Stimulated activated CD8-positive, alpha-beta memory T cell treated with anti-CD3 and anti-CD28 coated beads, Interleukin-12 subunit alpha, Interleukin-12 subunit beta, amount 100 ng/mL, for 1 hour (primary cell): Measurements from ENCODE around the gene SLC7A8.

Experiments
- DNase-seq: peaks from one replicate; pipeline ENCODE4 v3.0.0-alpha.2; 2020; ENCODE audit warnings: low read depth

Gene SLC7A8

DNA sequence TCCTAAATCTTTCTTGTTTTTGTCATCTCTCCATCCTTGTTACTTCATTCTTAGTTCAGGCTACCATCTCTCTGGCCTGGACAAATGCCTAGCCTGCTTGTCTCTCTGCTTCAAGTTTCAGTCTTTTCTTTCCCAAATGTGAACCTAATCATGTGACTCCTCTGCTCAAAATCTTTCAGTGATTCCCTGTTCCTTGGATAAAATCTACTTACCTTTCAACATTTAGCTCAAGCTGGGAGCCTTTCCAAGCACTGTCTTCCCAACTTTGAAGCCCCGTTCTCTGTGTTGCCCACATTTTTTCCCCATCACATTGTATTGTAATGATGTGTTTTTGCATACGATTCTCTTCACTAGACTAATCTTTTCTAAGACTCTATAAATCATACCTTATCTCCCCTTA lies 24.7 kb downstream of the SLC7A8 start:
- no peak for DNase-seq

DNA sequence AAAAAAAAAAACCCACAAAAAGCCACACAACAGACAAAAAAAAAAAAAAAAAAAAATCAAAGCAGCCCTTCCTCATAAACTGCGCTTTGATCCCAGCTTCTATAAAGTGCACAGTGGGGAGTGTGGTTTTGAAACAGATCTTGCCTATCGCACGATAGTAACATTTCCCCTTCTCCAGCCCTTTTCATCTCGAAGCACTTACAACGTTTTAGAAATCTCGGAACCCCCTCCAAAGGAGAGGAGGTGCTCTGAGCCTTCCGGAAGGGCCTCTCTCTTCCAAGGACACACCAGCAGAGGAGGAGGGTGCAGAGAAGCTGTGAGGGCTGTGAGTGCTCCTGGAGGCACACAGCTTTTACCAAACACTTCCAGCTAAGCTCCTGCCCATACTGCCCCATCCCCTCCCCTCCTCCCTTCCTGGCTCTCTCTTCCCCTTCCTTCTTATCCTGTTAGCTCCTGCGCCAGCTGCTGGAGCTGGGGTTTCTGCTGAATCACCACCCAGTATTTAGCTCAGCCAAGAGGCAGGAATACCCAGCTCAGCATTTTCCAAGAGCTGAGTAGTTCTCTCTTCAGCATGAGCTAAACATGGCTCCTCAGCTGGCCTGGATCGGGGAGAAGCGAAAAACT lies 28.4 kb downstream of the SLC7A8 start:
- no peak for DNase-seq

DNA sequence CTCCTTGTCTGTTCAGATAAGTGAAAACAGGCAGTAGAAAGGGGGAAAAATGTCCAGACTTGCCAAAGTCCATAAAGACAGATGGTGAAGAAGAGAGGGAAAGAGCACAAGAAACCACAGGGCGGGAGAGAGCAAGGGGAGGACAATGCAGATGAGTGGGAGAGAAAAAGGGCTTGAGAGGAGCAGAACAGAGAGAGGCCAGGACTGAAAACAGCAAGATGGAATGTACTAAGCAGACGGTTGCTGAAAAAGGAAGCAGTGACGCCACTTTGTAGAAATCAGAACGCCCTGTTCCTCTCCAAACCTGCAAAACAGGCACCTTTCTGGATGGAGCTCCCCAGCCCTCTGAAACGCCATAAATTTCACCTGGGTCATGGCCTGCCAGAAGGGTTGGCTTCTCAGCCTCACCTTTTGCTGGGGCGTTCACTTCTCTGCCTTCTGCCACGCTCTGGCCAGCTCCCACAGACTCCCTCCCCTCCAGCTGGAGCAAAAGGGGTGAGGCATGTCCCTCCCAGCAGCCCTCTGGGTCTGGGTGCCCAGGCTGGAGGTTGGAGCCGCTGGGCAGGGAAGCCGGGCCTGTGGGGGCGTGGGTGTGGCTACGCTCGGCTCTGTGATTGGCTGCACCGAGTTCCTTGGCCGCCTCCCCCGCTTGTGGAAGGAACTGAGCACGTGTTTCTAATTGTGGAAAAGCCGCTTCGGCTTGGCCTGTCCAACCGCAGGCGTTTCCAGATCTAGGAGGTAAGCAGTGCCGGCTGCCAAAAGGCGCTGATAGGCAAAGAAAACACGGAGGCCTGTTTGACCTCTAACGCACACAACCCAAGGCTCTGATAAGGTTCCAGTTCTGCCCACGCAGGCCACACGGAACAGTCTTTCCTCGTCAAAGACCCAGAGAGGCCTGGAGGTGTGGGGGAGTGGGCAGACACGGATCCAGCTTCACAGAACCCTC lies 29.3 kb downstream of the SLC7A8 start:
- no peak for DNase-seq

GRCh38 chr14:23151342-23151741 lies 32.1 kb downstream of the SLC7A8 start:
- no peak for DNase-seq

DNA sequence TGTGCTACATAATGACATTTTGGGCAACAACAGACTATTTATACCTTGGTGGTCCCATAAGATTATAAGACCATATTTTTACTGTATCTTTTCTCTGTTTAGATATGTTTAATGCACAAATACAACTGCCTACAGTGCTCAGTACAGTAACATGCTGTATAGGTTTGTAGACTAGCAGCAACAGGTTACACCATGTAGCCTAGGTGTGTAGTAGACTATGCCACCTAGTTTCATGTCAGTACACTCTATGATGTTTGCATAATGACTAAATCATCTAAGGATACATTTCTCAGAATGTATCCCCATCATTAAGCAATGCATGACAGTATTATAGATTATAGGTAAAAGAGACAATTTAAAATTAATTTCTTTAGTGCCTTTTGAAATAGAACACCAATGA lies 33.7 kb downstream of the SLC7A8 start:
- no peak for DNase-seq

GRCh38 chr14:23148591-23149249 lies 34.7 kb downstream of the SLC7A8 start:
- DNase-seq, result no peak

GRCh38 chr14:23147676-23148075 lies 35.8 kb downstream of the SLC7A8 start:
- DNase-seq, result no peak

DNA sequence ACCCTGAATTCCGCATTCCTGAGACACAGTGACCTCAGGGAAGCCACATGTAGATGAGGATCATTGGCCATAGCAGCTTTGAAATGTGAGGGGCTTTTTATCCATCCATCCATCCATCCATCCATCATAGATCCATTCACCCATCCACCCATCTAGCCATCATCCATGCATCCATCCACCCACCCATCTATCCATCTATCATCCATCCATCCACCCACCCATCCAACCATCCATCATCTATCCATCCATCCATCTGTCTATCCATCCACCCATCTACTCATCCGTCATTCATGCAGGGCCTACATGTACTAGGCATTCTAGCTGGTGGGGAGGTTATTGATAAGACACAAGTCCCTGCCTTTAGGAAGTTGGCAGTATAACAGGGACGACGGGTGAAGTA lies 36.5 kb downstream of the SLC7A8 start:
- DNase-seq, result no peak

DNA sequence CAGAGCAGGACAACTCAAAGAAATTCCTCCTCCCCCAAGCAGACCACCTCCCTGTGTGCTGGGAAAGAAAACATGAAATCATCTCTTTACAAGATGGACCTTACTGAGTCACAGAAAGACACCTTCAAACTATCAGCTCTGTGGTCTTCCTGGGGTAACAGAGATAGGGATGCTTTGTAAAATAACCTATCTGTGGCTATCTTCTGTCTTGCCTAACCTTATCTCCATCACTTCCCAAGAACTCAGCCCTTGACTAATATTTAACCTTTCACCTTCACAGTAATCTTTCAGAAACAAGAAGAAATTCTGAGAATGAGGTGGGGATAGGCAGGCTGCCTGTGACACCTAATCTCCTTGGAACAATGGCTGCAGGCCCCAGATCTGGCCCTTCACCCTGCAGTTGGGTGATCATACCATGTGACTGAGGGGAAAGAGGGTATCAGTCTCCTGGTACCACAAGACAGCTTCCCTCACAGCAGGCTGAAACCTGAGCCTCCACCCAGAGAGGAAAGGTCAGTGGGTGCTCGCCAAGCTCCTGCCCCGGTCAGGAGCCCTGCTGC lies 37.0 kb downstream of the SLC7A8 start:
- DNase-seq, result no peak

DNA sequence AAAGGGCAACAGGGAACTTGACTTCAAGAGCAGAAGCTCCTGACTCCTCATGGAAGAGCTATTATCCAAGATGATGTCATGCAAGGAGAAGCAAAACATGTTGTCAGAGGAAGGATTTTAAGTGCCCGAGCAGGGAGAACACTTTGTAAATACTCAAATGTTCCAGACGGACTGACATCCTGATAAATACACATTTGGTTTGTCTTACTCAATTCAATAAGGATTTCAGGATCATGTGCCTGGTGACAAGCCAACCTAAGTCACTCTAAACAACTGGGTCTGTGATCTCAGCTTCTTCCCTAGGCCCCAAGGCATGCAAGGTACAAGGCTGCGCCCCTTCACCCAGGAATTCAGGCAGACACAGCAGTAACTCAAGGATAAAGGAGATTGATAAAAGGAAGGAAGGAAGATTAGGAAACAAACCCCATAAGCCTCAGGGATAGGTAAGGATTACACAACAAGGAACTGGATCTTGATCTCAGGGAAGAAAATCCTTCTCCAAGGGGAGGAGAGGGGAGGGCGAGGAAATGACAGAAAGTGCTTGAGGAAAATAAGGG lies 37.6 kb downstream of the SLC7A8 start:
- no peak for DNase-seq

DNA sequence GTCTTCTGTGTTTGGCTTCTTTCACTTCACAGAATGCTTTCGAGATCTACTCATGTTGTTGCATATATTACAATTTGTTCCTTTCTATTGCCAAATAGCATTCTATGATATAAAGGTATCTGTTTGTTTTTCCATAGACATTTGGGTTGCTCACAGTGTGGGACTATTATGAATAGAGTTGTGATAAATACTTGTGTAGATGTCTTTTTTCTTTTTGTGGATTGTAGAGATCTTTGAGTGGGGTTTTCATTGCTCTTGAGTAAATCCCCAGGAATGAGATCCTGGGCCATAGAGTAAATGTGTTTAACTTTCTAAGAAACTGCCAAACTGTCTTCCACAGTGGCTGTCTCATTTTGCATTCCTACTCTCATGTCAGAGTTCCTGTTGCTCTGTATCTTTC lies 39.5 kb downstream of the SLC7A8 start:
- no peak for DNase-seq

DNA sequence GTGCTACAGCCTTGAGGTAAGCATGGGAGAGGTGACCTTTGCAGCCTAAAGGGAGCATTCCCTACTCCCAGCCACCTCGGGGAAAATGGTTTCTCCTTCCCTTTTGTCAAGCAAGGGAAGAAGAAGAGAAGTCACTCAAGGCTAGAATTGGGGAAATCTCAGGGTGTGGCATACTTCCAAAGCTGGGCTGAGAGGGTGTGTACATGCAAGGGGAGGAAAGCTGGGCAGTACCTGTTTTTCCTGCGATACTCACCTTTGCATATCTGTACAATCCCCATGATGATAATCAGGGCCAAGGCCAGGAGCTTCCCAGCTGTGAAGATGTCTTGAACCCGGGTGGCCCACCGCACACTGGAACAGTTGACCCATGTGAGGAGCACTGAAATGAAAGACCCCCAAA lies 40.6 kb downstream of the SLC7A8 start:
- no peak for DNase-seq

DNA sequence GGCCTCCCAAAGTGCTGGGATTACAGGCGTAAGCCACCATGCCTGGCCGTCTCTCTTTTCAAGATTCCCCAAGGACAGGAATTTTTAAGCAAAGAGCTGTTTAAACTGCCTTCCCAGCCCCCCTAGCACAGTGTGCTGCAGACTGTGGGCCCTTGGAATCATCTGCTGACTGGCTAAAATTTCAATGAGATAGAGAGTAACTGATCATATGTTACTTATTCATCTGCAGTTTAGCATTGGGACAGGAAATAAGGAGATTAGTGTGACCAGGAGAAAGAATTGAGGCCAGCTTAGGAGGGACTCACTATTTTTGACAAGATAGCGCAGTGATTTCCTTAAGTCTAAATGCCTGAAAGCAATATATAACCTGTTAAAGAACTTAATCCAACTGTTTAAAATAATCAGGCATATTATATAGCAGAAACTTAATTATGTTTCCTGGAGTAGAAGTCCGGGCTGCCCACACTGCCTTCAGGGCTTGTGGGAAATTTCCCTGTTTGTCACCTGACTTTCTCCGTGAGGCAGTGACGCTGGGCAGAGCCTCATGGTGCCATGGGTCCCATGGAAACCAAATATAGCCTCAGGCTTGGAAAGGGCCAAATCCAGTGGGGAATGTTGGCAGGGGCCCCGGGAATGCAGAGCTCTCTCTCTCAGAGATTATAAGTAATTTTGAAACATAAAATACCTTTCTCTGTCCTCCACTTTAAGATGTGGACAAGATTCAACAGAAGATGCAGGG lies 41.6 kb downstream of the SLC7A8 start:
- no peak for DNase-seq

DNA sequence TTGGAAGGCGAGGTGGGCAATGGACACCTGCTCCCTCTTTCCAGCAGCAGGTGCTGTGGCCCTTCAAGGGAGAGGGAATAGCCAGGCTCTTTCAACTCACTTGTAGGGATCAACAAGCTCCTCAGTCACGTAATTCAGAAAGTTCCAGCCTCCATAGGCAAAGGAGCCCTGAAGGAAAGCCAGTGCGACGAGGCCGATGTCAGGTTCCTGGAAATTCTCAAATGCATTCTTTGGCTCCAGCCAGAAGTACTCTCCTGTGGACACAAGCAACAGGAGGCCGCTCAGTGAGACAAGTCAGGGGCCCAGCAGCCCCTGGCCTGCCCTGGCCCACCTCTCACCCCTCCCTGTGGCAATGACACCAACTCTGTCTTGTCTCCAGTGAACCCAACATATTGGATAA lies 43.1 kb downstream of the SLC7A8 start:
- no peak for DNase-seq

GRCh38 chr14:23139874-23140273 lies 43.6 kb downstream of the SLC7A8 start:
- DNase-seq, result no peak

DNA sequence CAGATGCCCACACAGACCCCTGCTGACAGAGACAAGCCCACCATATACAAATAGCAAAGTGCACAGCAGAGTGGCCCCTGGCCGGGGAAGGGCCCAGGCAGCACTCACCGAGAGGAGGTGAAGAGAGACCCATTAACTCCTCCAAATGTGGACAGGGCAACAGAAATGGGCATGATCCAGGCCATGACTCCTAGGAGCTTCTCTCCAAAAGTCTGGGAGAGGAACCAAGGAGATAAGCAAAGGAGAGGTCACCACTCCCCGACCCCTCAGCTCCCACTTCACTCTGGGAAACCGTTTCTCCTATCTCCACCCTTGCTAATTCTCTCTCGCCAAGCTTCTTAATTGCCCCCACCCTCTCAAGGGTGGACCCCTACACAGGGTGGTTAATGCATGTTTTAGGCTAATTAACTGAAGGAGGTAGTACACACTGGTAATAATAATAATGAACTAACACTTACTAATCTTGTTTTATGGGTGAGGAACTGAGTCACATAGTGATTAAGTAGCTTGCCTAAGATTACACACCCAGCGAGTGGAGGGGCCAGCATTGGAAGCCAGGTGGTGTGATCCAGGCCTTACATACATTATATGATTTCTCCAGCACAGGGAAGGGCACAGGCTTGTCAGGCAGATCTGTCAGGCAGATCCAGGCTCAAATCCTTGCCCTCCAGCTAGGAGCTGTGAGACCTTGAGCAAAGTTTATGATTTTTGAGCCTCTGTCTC lies 45.5 kb downstream of the SLC7A8 start:
- no peak for DNase-seq

DNA sequence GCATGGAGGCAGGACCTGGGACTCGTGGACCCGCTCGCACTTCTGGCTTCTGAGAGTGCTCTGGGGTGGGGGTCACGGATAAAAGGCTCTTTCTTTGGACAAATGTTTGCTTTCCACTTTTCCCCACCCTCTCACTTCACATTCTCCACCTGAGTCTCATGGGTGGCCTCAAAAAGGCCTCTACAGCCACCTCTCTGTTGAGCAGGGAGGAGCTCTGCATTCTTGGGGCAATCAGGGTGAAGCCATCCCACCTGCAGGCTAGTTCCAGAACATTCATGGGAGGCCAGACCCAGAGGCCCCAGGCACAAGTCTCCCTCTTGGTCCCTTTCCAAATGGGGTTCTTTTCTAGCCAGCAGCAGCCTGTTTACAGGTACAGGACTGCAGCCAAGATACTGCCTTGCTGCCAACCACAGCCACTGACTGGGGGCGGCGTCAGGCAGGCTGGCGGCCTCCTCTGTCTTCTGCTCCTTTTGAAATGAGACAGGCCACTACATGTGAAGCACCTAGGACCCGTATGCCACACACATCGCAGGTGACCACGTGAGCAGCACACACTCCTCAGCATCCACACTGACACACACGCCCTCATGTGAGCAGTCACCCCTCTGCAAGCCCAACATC lies 46.2 kb downstream of the SLC7A8 start:
- no peak for DNase-seq

DNA sequence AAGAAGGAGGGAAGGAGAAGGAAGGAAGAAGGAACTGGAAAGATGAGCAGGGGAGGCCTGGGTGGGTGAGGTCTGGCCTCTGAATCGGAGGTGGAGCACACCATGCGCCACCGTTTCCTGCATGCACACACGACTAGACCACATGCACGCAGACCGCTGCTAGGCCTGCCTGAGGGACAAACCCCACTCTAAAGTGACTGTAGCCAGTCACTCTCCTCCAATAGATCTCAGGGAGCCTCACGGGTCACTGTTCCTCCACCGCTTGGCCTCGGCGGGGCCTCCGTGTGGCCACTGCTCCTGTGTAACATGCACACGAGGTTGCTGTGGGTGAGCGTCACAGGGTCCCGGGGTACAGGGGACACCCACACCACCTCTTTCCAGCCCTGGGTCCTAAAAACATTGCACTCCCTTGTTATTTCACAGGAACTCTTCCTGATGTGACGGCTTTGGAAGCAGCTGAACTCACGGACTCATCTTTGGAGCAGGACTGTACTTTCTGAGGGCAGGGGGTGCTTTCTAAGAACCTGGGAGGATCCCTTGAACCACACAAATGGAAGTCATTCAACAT lies 46.8 kb downstream of the SLC7A8 start:
- DNase-seq, result no peak

GRCh38 chr14:23132970-23133369 lies 50.5 kb downstream of the SLC7A8 start:
- no peak for DNase-seq

- DNase-seq, result no peak
These were observed 52.0 kb downstream of the SLC7A8 start for GRCh38 chr14:23131482-23131881.
